DMS 273 treated with DMSO at 0.1 percent for 48 hours (cell line): ENCODE results near the gene GLYATL1.

Source experiments
- DNase-seq: peaks from one replicate; lab custom pipeline; 2025; lab: John Stamatoyannopoulos, UW

The GLYATL1 gene

GRCh38 chr11:58926695-58927094 is 12.6 kb upstream of the GLYATL1 start:
- no peak for DNase-seq

DNA sequence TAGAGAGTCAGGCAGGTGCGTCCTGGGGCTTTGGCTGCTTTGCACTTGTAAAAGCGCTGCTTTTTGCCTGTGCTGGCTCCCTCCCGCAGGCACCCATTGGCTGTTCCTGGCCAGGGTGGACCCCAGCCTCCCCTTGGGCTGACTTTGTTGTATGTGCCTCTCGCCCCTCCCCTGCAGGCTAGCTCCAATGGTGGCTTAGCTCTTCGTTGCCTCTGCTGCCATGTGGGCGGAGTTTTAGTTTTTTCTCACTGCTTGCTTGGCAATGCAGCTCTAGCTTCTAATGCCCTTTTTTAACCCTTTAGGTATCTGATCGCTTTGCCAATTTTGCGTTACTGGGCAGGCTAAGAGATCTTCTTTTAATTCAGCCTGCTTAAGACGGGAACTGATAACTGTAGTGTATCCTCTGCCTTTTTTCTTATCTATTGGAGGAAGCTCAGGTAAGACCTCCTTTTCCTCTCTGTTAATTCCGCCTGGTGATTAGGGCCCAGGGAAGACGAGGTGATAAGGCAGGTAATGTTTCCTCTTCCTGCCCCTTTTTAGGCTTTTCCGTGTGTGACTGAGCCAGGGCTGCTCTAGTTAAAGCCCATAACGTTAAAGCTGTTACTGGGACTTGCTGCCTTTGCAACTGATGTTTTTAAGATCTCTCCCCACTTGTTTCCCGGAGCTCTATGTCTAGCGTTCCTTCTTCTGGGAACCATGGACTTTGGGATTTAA is 11.7 kb upstream of the GLYATL1 start:
- DNase-seq, result no peak

- DNase-seq, result no peak
These were observed 11.2 kb upstream of the GLYATL1 start for GRCh38 chr11:58928107-58928499.

DNA sequence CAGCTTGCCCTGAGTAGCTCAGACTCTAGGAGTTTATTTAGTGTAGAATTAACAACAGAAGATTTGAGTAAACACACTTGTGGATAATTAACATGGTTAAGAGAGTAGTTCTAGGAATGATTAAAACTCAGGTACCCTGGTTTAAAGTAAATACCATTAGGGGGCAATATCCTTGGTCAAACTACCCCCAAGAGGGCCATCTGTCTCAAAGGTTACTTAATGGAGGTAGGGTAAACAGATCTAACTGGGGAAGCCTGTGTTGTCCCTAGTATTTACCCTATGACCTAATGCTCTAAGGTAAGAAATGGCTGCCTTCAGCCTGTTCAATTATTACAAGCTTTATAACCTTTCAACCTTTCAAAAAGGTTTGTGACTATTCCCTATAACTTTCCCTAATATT is 10.6 kb upstream of the GLYATL1 start:
- no peak for DNase-seq

- DNase-seq, result no peak
These were observed 8.4 kb upstream of the GLYATL1 start for GRCh38 chr11:58930926-58931325.

GRCh38 chr11:58933661-58934060 is 5.6 kb upstream of the GLYATL1 start:
- no peak for DNase-seq

DNA sequence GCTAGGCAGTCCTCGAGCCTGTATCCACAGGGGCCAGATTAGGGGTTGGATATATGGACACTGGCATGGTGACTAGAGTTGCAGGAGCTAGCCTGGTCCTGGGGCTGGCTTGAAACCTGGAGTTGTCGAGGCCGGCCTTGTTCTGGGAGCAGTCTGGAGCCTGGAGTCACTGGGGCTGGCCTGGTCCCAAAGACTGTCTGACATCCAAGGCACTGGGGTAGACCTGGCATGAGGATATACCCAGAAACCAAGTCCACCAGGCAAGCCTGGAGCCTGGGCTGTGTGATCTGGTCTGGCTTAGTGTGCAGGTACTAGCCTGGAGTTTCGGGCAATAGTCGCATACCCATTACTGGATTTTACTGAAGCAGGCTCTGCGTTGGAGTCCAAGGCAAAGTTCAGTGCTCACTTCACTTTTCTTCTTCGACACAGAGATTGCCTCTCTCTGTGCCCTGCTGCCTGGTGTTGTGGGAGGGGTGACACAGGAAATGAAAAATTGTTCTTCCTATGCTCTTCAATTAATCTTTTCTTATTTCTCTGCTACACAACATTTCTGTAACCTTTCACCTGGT is 4.3 kb upstream of the GLYATL1 start:
- DNase-seq, result no peak

- no peak for DNase-seq
These were observed 890 bp upstream of the GLYATL1 start for GRCh38 chr11:58938398-58938797.

DNA sequence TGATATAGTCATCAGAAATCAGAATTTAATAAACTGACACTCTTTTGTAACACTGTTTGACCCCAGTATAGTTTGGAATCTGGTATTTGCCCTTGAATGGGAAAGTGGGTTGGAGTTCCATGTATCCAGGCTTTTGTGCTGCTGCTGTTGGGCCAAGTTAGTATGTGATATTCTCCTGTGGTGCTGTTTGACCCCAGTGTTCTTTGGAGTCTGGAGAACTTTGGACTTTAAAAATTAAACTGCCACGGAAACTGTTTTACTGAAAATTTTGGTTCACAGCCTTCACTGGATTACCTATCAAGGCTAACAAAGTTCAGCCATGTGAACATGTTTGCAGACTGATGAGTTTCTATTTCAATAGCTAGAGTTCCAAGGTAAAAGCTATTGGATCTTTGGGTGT is 740 bp downstream of the GLYATL1 start:
- DNase-seq, result no peak

GRCh38 chr11:58941838-58942237 is 2.5 kb downstream of the GLYATL1 start:
- DNase-seq, result no peak

- no peak for DNase-seq
These were observed 6.4 kb downstream of the GLYATL1 start for GRCh38 chr11:58945663-58946062.

- DNase-seq, result no peak
These were observed 9.9 kb downstream of the GLYATL1 start for GRCh38 chr11:58949184-58949583.

GRCh38 chr11:58957922-58958321 is 18.6 kb downstream of the GLYATL1 start:
- no peak for DNase-seq

DNA sequence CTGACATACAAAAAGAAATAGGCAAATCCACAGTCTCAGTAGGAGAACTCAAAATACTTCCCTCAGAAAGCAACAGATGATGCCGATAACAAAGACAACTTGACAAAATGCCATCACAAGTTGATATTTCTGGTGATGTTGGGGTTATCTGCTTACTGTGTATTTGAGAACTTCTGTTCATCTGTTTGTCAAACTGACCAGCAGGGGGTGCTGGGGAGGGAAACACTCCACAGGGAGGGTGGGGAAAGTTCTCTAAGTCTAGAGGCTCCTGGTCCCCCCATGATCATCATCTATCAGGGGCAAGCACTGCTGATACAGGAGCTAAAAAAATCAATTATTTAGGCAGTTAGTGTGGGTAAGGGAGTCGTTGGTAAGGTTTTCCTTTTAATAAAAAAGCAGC is 19.2 kb downstream of the GLYATL1 start:
- DNase-seq, result no peak

DNA sequence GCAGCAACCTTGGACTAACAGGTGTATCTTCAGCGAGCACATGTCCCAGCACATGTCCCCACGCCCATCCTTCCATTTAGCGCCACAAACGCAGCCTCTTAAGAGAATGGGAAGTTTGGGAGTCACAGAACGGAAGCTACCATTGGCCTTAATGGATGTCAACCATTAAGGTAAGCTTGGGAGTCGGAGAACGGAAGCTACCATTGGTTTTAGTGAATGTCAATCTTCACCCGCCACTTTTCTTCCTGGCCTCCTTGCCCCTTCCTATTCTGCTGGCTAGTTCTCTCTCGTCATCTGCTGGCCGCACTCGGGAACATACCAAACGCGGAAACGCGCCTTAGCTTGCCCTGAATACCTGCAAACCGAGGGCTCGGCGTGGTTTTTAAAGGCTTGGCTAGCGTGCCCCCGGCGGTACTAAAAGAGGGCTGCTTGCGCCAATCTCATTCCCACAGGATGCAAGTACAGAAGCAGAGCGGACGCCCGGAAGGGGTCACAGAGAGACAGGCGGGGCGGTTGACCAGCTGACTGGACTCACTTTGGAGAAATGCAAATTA is 24.3 kb downstream of the GLYATL1 start:
- no peak for DNase-seq

DNA sequence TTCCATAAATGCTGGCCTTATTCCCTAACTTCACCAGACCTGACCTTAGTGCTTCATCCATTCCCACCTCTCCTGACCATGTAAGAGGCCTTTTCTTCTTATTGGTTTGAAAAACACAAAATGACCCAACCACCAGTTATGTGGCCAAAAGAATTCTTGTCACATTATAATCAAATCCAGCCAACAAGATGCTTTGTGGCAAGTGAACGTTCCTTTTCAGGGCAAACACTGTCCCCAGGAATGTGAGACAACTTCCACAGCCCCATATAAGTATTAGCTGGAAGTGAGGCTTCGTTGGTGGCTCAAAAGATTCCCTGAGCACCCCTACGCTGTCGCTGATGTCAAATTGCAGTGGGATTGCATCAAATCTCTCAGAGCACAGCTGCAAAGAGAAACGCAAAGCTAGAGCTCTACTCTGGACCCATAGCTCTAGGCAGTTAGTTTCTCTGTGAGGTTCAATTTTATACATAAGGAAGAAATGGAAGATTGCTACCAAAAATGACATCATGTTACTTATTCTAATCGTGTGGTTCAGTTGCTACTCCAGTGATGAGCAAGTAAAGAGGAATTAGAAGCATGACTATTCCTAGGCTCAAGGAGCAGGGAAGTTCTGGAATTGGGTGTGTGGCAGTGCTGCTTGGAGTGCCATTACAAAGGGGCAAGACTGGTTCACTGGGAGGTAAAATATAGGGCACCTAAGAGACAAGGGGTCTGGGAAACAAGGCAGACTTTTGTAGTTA is 26.1 kb downstream of the GLYATL1 start:
- no peak for DNase-seq

GRCh38 chr11:58968251-58968711 is 29.0 kb downstream of the GLYATL1 start:
- DNase-seq, result no peak

- DNase-seq, result no peak
These were observed 38.2 kb downstream of the GLYATL1 start for GRCh38 chr11:58977470-58977869.

- DNase-seq, result no peak
These were observed 39.9 kb downstream of the GLYATL1 start for GRCh38 chr11:58979222-58979621.

GRCh38 chr11:58980159-58980843 is 41.0 kb downstream of the GLYATL1 start:
- no peak for DNase-seq

DNA sequence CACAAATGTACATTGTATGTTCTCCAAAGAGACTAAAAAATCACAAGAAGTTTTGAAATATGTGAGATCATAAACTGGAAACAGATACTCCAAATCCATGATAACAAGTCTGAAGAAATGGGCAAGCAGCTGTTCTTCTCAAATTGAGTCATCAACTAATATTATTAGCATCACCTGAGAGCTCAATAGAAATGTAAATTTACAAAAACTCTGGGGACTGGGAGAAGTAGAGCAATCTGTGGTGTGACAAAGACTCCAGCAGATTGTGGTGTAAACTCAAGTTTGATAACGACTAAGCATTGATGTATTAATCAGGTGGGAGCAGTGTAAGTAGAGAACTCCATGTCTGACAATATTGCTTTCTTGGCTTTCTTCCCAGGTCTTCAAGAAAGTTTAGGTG is 53.2 kb downstream of the GLYATL1 start:
- DNase-seq, result no peak

DNA sequence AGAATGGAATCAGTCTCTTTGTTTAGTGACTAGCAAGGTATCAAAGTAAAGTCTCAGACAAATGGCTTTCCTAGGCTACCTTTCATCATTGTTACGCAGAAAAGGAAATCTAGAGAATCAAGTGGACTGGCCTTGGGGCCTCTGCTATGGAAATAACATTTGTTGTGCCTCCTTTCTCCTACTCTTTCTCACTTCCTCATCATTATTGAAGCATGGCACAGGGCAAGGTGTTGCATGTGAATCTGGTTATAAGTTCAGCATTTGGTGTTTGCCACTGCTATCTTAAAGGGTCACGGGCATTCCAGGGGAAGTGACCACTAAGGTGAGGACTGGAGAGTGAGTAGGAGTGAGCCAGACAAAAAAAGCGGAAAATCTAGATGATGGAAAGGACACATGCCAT is 54.9 kb downstream of the GLYATL1 start:
- DNase-seq, result no peak
